DOHH2 (cell line): ENCODE data around the gene TADA1.

Source experiments
- H3F3A ChIP-seq: fragments of 200-600 bp; sonication (generic), shearing (Covaris generic); 2 replicates; pipeline ENCODE4 v1.6.0; 2016; ENCODE audit warnings: antibody characterized with exemption, mild to moderate bottlenecking; ENCODE audit not compliant: control insufficient read depth, insufficient read depth
- H3K27ac ChIP-seq: fragments of 200-600 bp; sonication (generic); 2 replicates; pipeline ENCODE4 v1.5.1; 2014; ENCODE audit warnings: low read depth, mild to moderate bottlenecking, low read length, moderate library complexity
- H3K27me3 ChIP-seq: fragments of 200-600 bp; sonication (generic); 2 replicates; pipeline ENCODE4 v1.6.1; 2014; ENCODE audit warnings: mild to moderate bottlenecking, low read length, mixed read lengths; ENCODE audit not compliant: control insufficient read depth
- H3K36me3 ChIP-seq: fragments of 200-600 bp; sonication (generic); 2 replicates; pipeline ENCODE4 v1.6.1; 2014; ENCODE audit warnings: mild to moderate bottlenecking, low read length, moderate library complexity, mixed read lengths; ENCODE audit not compliant: control insufficient read depth
- H3K4me1 ChIP-seq: fragments of 200-600 bp; sonication (generic); 2 replicates; pipeline ENCODE4 v1.6.1; 2014; ENCODE audit warnings: mild to moderate bottlenecking, low read length, mixed read lengths; ENCODE audit not compliant: control insufficient read depth
- H3K4me2 ChIP-seq: fragments of 200-600 bp; sonication (generic); 2 replicates; pipeline ENCODE4 v1.6.0; 2014; ENCODE audit warnings: mild to moderate bottlenecking, low read length, moderate library complexity
- H3K4me3 ChIP-seq: fragments of 200-600 bp; sonication (generic); 2 replicates; pipeline ENCODE4 v1.5.1; 2014; ENCODE audit warnings: mild to moderate bottlenecking, low read length, mixed read lengths
- H3K79me2 ChIP-seq: fragments of 200-600 bp; sonication (generic); 2 replicates; pipeline ENCODE4 v1.6.1; 2014; ENCODE audit warnings: mild to moderate bottlenecking, low read length, mixed read lengths; ENCODE audit not compliant: control insufficient read depth
- H3K9me2 ChIP-seq: fragments of 200-600 bp; sonication (generic); replicated peaks from 2 replicates; pipeline ENCODE4 v1.6.1; 2014; ENCODE audit warnings: mild to moderate bottlenecking, low read length, mixed read lengths; ENCODE audit not compliant: control insufficient read depth
- H3K9me3 ChIP-seq: fragments of 200-600 bp; sonication (generic); 2 replicates; pipeline ENCODE4 v1.6.1; 2014; ENCODE audit warnings: antibody characterized with exemption, low read length, mixed read lengths; ENCODE audit not compliant: control insufficient read depth, insufficient read depth
- H4K20me1 ChIP-seq: fragments of 200-600 bp; sonication (generic); 2 replicates; pipeline ENCODE4 v1.6.0; 2014; ENCODE audit warnings: low read depth, mild to moderate bottlenecking, antibody characterized with exemption, low read length, moderate library complexity; ENCODE audit not compliant: control insufficient read depth, insufficient read depth
- EZH2phosphoT487 ChIP-seq: fragments of 200-600 bp; sonication (generic); IDR thresholded peaks from 2 replicates; pipeline ENCODE4 v1.6.1; 2017; ENCODE audit warnings: borderline replicate concordance, mild to moderate bottlenecking, antibody characterized with exemption, low read length, moderate library complexity, mixed read lengths
- TF ChIP-seq, protein P1 (sequence below): fragments of 200-600 bp; sonication (generic); IDR thresholded peaks from one replicate; pipeline ENCODE4 v1.5.1; 2014; ENCODE audit warnings: antibody characterized with exemption, mild to moderate bottlenecking, low read depth, low read length; ENCODE audit not compliant: poor library complexity, severe bottlenecking

Gene TADA1

GRCh38 chr1:166915042-166915441 lies 39.0 kb upstream of the TADA1 start:
- no peaks in the 10 kb centered on the region for H3K9me3 ChIP-seq
- no peaks in the 10 kb centered on the region for H3K27me3 ChIP-seq
- H3K9me2 ChIP-seq, result no peaks in the 10 kb centered on the region
- no peaks in the 10 kb centered on the region for H3K79me2 ChIP-seq
- H3K4me3 ChIP-seq, result no peak overlapping the region
- TF ChIP-seq, protein P1, sequence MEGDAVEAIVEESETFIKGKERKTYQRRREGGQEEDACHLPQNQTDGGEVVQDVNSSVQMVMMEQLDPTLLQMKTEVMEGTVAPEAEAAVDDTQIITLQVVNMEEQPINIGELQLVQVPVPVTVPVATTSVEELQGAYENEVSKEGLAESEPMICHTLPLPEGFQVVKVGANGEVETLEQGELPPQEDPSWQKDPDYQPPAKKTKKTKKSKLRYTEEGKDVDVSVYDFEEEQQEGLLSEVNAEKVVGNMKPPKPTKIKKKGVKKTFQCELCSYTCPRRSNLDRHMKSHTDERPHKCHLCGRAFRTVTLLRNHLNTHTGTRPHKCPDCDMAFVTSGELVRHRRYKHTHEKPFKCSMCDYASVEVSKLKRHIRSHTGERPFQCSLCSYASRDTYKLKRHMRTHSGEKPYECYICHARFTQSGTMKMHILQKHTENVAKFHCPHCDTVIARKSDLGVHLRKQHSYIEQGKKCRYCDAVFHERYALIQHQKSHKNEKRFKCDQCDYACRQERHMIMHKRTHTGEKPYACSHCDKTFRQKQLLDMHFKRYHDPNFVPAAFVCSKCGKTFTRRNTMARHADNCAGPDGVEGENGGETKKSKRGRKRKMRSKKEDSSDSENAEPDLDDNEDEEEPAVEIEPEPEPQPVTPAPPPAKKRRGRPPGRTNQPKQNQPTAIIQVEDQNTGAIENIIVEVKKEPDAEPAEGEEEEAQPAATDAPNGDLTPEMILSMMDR, result no peak
- TF ChIP-seq EZH2phosphoT487, result no peak
- 0 out of 2 replicates have a peak, but pooled peaks cover 7% of the 10 kb centered on the region for H3K36me3 ChIP-seq
- H3F3A ChIP-seq, result no peaks in the 10 kb centered on the region
- H3K4me2 ChIP-seq, result no peak overlapping the region
- H3K27ac ChIP-seq, result no peak overlapping the region
- H3K4me1 ChIP-seq, result peaks cover 4% of the 10 kb centered on the region
- no peaks in the 10 kb centered on the region for H4K20me1 ChIP-seq

DNA sequence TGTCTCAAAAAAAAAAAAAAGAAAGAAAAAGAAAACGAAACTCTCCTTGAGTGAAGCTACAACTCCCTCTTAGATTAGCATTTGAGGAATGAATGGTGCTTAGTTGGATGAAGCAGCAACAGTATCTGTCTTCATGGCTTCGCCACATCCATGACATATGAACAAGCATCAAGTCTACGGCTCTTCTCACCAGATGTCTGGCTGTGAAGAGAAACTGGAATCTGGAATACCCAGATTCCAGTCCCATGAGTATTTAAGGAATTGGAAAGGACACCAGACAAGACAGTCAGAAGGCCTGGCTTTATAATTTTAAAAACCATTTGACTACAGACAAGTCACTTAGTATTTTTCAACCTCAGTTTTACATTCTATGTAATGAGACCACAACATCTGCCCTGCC lies 38.0 kb upstream of the TADA1 start:
- no peak overlapping the region for H3K4me2 ChIP-seq
- no peaks in the 10 kb centered on the region for H3K9me2 ChIP-seq
- 0 out of 2 replicates have a peak, but pooled peaks cover 6% of the 10 kb centered on the region for H3K36me3 ChIP-seq
- no peaks in the 10 kb centered on the region for H3K27me3 ChIP-seq
- H3K27ac ChIP-seq, result no peak overlapping the region
- no peak overlapping the region for H3K4me3 ChIP-seq
- peaks cover 4% of the 10 kb centered on the region for H3K4me1 ChIP-seq
- TF ChIP-seq, protein P1, result no peak
- TF ChIP-seq EZH2phosphoT487, result no peak
- no peaks in the 10 kb centered on the region for H4K20me1 ChIP-seq
- no peaks in the 10 kb centered on the region for H3F3A ChIP-seq
- no peaks in the 10 kb centered on the region for H3K9me3 ChIP-seq
- no peaks in the 10 kb centered on the region for H3K79me2 ChIP-seq

GRCh38 chr1:166911624-166912023 lies 35.6 kb upstream of the TADA1 start:
- no peaks in the 10 kb centered on the region for H4K20me1 ChIP-seq
- H3K4me1 ChIP-seq, result peaks cover 10% of the 10 kb centered on the region
- H3K4me3 ChIP-seq, result no peak overlapping the region
- TF ChIP-seq EZH2phosphoT487, result no peak
- TF ChIP-seq, protein P1, result no peak
- no peak overlapping the region for H3K27ac ChIP-seq
- no peaks in the 10 kb centered on the region for H3K9me3 ChIP-seq
- no peaks in the 10 kb centered on the region for H3K27me3 ChIP-seq
- H3K4me2 ChIP-seq, result no peak overlapping the region
- no peaks in the 10 kb centered on the region for H3F3A ChIP-seq
- no peaks in the 10 kb centered on the region for H3K9me2 ChIP-seq
- H3K79me2 ChIP-seq, result no peaks in the 10 kb centered on the region
- no peaks in the 10 kb centered on the region for H3K36me3 ChIP-seq
